ENCODE measurements around the gene RBPMS2. TPM values are rescaled to one million over a fixed set of nuclear protein-coding genes. Genes with fewer than 3 reads are reported as not detected.

RBPMS2 gene
- polyA plus RNA-seq, 1 donor from 2014 or later = not detected

GRCh38 chr15:64807051-64807749 lies 31.8 kb upstream of the RBPMS2 start:
- Histone ChIP-seq H3K27me3 (ENCODE audit: insufficient read depth, low read depth, low read length) (no peaks in the 10 kb centered on the region), H3K79me2 (replicated peaks; ENCODE audit: insufficient read depth, low read length) (no peaks in the 10 kb centered on the region), H3K4me2 (ENCODE audit: low read length) (no peak overlapping the region), H4K20me1 (ENCODE audit: insufficient read depth) (no peaks in the 10 kb centered on the region), H3K9me2 (ENCODE audit: insufficient read depth, low read length) (no peaks in the 10 kb centered on the region), H2AFZ (ENCODE audit: low read depth, low read length) (no peak overlapping the region), H3K27ac (ENCODE audit: low read length) (no peak overlapping the region), H3K36me3 (ENCODE audit: insufficient read depth, low read length) (no peaks in the 10 kb centered on the region), H3K4me3 (ENCODE audit: low read length) (no peak overlapping the region), H3K9ac (ENCODE audit: low read length) (no peak overlapping the region), H3K9me3 (ENCODE audit: low read length) (no peaks in the 10 kb centered on the region), H3F3A (ENCODE audit: insufficient read depth, low read length, poor library complexity, severe bottlenecking) (no peaks in the 10 kb centered on the region)
- TF ChIP-seq EZH2 (IDR thresholded peaks at IDR 0.05; ENCODE audit: borderline replicate concordance, insufficient read depth, low read length, poor library complexity, severe bottlenecking) = no peak
- no peak for TF ChIP-seq SMC3 (conservative IDR thresholded peaks at IDR 0.05; ENCODE audit: poor library complexity)
- TF ChIP-seq TAF1 (IDR thresholded peaks at IDR 0.05; ENCODE audit: low read depth) = no peak
- TF ChIP-seq CTCF (IDR thresholded peaks at IDR 0.05; ENCODE audit: poor library complexity, severe bottlenecking) = no peak
- no peak for TF ChIP-seq POLR2AphosphoS5 (IDR thresholded peaks at IDR 0.05)
- TF ChIP-seq EP300 (conservative IDR thresholded peaks at IDR 0.05; ENCODE audit: poor library complexity, severe bottlenecking) = no peak
- TF ChIP-seq RAD21 (conservative IDR thresholded peaks at IDR 0.05) = no peak
- TF ChIP-seq REST (IDR thresholded peaks at IDR 0.05; ENCODE audit: borderline replicate concordance) = no peak

- H3K27me3 ChIP-seq (ENCODE audit: insufficient read depth, low read depth, low read length) = no peaks in the 10 kb centered on the region
- no peaks in the 10 kb centered on the region for H3K79me2 ChIP-seq (replicated peaks; ENCODE audit: insufficient read depth, low read length)
- no peaks in the 10 kb centered on the region for H4K20me1 ChIP-seq (ENCODE audit: insufficient read depth)
- no peak overlapping the region for H3K4me3 ChIP-seq (ENCODE audit: low read length)
- no peaks in the 10 kb centered on the region for H3K36me3 ChIP-seq (ENCODE audit: insufficient read depth, low read length)
- H3K9me2 ChIP-seq (ENCODE audit: insufficient read depth, low read length) = no peaks in the 10 kb centered on the region
- no peak overlapping the region for H2AFZ ChIP-seq (ENCODE audit: low read depth, low read length)
- no peak overlapping the region for H3K9ac ChIP-seq (ENCODE audit: low read length)
- no peak overlapping the region for H3K4me2 ChIP-seq (ENCODE audit: low read length)
- no peak overlapping the region for H3K27ac ChIP-seq (ENCODE audit: low read length)
- H3K9me3 ChIP-seq (ENCODE audit: low read length) = no peaks in the 10 kb centered on the region
- H3F3A ChIP-seq (ENCODE audit: insufficient read depth, low read length, poor library complexity, severe bottlenecking) = no peaks in the 10 kb centered on the region
- TF ChIP-seq REST (IDR thresholded peaks at IDR 0.05; ENCODE audit: borderline replicate concordance) = no peak
These were observed 31.1 kb upstream of the RBPMS2 start for GRCh38 chr15:64806509-64806908.
